GM23338 (cell line): ENCODE measurements around the gene SOX15. TPM values are rescaled to one million over a fixed set of nuclear protein-coding genes. Genes with fewer than 3 reads are reported as not detected.
A peak's percentile ranks its signal among the peaks of the same experiment; 100 is the strongest.

ENCODE experiments used
- ATAC-seq: fragments of 200-7000 bp; cut with Tn5 transposase; 3 replicates; pipeline ENCODE4 v1.9.1; 2020
- DNase-seq: peaks from one replicate; pipeline ENCODE4 v3.0.0-alpha.2; 2015; ENCODE audit warnings: low spot score
- H2AFZ ChIP-seq: fragments of 200-600 bp; sonication (generic); 2 replicates; pipeline ENCODE4 v1.8.0; 2016; ENCODE audit warnings: antibody characterized with exemption, mild to moderate bottlenecking, moderate library complexity
- H3F3A ChIP-seq: fragments of 200-600 bp; sonication (generic); replicated peaks from 2 replicates; pipeline ENCODE4 v1.8.0; 2017; ENCODE audit warnings: antibody characterized with exemption, mixed run types, low read depth
- H3K27ac ChIP-seq: fragments of 200-600 bp; sonication (generic); 2 replicates; pipeline ENCODE4 v1.6.1; 2016; ENCODE audit warnings: low read depth
- H3K27me3 ChIP-seq: fragments of 200-600 bp; sonication (generic); 2 replicates; pipeline ENCODE4 v1.8.0; 2016; ENCODE audit warnings: mild to moderate bottlenecking, mixed run types, moderate library complexity; ENCODE audit not compliant: insufficient read depth
- H3K36me3 ChIP-seq: fragments of 200-600 bp; sonication (generic); 2 replicates; pipeline ENCODE4 v1.8.0; 2016; ENCODE audit warnings: mild to moderate bottlenecking; ENCODE audit not compliant: insufficient read depth
- H3K4me1 ChIP-seq: fragments of 200-600 bp; sonication (generic); 2 replicates; pipeline ENCODE4 v1.8.0; 2016; ENCODE audit warnings: mild to moderate bottlenecking, moderate library complexity; ENCODE audit not compliant: insufficient read depth
- H3K4me2 ChIP-seq: fragments of 200-600 bp; sonication (generic); 2 replicates; pipeline ENCODE4 v1.7.1; 2017; ENCODE audit warnings: mixed run types
- H3K4me3 ChIP-seq: fragments of 200-600 bp; sonication (generic); 2 replicates; pipeline ENCODE4 v1.6.1; 2016; ENCODE audit warnings: mixed run types
- H3K79me2 ChIP-seq: fragments of 200-600 bp; sonication (generic); replicated peaks from 2 replicates; pipeline ENCODE4 v1.8.0; 2017; ENCODE audit warnings: mild to moderate bottlenecking; ENCODE audit not compliant: insufficient read depth
- H3K9me2 ChIP-seq: fragments of 200-600 bp; sonication (generic); 2 replicates; pipeline ENCODE4 v1.8.0; 2017; ENCODE audit not compliant: insufficient read depth
- H4K20me1 ChIP-seq: fragments of 200-600 bp; sonication (generic); replicated peaks from 2 replicates; pipeline ENCODE4 v1.8.0; 2017; ENCODE audit warnings: mild to moderate bottlenecking; ENCODE audit not compliant: insufficient read depth
- H3K27ac Mint-ChIP-seq: 2 replicates; pipeline ENCODE4 v1.8.0; 2020; ENCODE audit warnings: inconsistent platforms, mild to moderate bottlenecking, moderate library complexity, mixed read lengths
- H3K27me3 Mint-ChIP-seq: 3 replicates; pipeline ENCODE4 v1.8.0; 2022; ENCODE audit warnings: low read depth, mild to moderate bottlenecking, moderate library complexity, mixed read lengths, inconsistent platforms; ENCODE audit not compliant: insufficient read depth, poor library complexity
- H3K36me3 Mint-ChIP-seq: 3 replicates; pipeline ENCODE4 v1.8.0; 2021; ENCODE audit warnings: low read depth, mild to moderate bottlenecking, inconsistent platforms, moderate library complexity, mixed read lengths
- H3K4me1 Mint-ChIP-seq: 3 replicates; pipeline ENCODE4 v1.8.0; 2020; ENCODE audit warnings: mild to moderate bottlenecking, inconsistent platforms, mixed read lengths
- H3K4me3 Mint-ChIP-seq: 3 replicates; pipeline ENCODE4 v1.8.0; 2021; ENCODE audit warnings: moderate library complexity, mild to moderate bottlenecking, inconsistent platforms, mixed read lengths
- H3K9me3 Mint-ChIP-seq: 3 replicates; pipeline ENCODE4 v1.8.0; 2020; ENCODE audit warnings: moderate library complexity, mild to moderate bottlenecking, inconsistent platforms, mixed read lengths
- CREB1 ChIP-seq: fragments of 250-450 bp; sonication (Bioruptor Pico); IDR thresholded peaks from 2 replicates; pipeline ENCODE4 v1.5.0; 2020; ENCODE audit warnings: low read depth, mild to moderate bottlenecking, moderate library complexity
- EZH2 ChIP-seq: fragments of 200-600 bp; sonication (generic); IDR thresholded peaks from one replicate; pipeline ENCODE4 v1.8.0; 2017; ENCODE audit warnings: antibody characterized with exemption, mild to moderate bottlenecking, low read depth; ENCODE audit not compliant: unreplicated experiment
- EZH2phosphoT487 ChIP-seq: fragments of 200-600 bp; sonication (generic); IDR thresholded peaks from one replicate; pipeline ENCODE4 v1.8.1; 2018; ENCODE audit warnings: antibody characterized with exemption; ENCODE audit not compliant: unreplicated experiment
- JUNB ChIP-seq: IDR thresholded peaks from one replicate; pipeline ENCODE4 v1.6.1; 2016; ENCODE audit warnings: antibody characterized with exemption; ENCODE audit not compliant: unreplicated experiment
- NANOG ChIP-seq: IDR thresholded peaks from 2 replicates; pipeline ENCODE4 v1.6.1; 2016; ENCODE audit warnings: antibody characterized with exemption, borderline replicate concordance
- POLR2AphosphoS5 ChIP-seq: IDR thresholded peaks from 2 replicates; pipeline ENCODE4 v1.6.1; 2016; ENCODE audit warnings: antibody characterized with exemption, low read depth
- STAT1 ChIP-seq: IDR thresholded peaks from one replicate; pipeline ENCODE4 v1.6.1; 2016; ENCODE audit warnings: antibody characterized with exemption; ENCODE audit not compliant: unreplicated experiment
- ZNF114 ChIP-seq: fragments of 250-450 bp; sonication (Bioruptor Pico); IDR thresholded peaks from 2 replicates; pipeline ENCODE4 v1.5.0; 2020; ENCODE audit warnings: mild to moderate bottlenecking, moderate library complexity
- ZNF331 ChIP-seq: fragments of 250-450 bp; sonication (Bioruptor Pico); IDR thresholded peaks from 2 replicates; pipeline ENCODE4 v1.5.0; 2020; ENCODE audit warnings: low read depth, mild to moderate bottlenecking, moderate library complexity
- polyA plus RNA-seq: library from polyadenylated mRNA; unstranded; fragments of >200 nt; fragmentation: Nextera tagmentation; extraction: Ambion mirVana; gene quantifications from 2 replicates; pipeline ENCODE4 v1.2.1, GENCODE V29; 2016
- total RNA-seq: library from RNA; depleted of rRNA; stranded (reverse); fragments of >200 nt; shearing (Covaris generic); gene quantifications from 2 replicates; pipeline ENCODE4 v1.2.3, GENCODE V29; 2014
- TF ChIP-seq, protein P1 (sequence below): IDR thresholded peaks from one replicate; pipeline ENCODE4 v1.6.1; 2018; ENCODE audit warnings: antibody characterized with exemption; ENCODE audit not compliant: unreplicated experiment
- TF ChIP-seq, protein P2 (sequence below): IDR thresholded peaks from 2 replicates; pipeline ENCODE4 v1.6.1; 2016; ENCODE audit warnings: antibody characterized with exemption
- TF ChIP-seq, protein P3 (sequence below), 2 experiments: fragments of 200-600 bp in 1 of 2; sonication (generic) in 1 of 2; conservative IDR thresholded peaks; 2 replicates each; pipeline versions ENCODE4 v1.5.1 to v1.6.1; 2016 to 2017; ENCODE audit warnings: antibody characterized with exemption in 2 of 2, low read depth in 2 of 2, mild to moderate bottlenecking in 2 of 2, moderate library complexity in 1 of 2
- TF ChIP-seq, protein P4 (sequence below): fragments of 250-450 bp; sonication (Bioruptor Pico); IDR thresholded peaks from 2 replicates; pipeline ENCODE4 v1.5.0; 2020; ENCODE audit warnings: mild to moderate bottlenecking, moderate library complexity

SOX15 gene
- total and polyA plus RNA-seq, 2 experiments from 2014 or later: 29.9 to 43.0 TPM

DNA sequence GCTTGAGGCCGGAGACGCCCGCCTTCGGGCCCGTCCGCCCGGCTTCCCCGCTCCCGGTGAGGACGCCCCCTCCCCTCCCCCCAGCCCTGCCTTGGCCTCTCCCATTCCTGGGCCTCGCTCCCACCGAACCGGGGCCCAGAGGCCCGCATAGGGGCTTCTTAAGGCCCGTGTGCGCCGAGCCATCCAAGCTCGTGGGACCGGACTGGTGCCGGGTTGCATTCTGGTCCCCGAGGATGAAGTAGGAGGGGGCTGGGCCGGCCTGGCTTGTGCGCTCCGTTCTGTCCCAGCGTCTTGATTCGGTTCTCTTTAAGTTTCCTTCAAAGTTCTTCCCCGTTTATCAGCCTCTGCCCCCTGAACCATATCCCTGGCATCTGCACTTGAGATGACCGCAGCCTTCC, 27.7 kb downstream of the SOX15 start:
- no peak for TF ChIP-seq NANOG
- TF ChIP-seq, protein P1, sequence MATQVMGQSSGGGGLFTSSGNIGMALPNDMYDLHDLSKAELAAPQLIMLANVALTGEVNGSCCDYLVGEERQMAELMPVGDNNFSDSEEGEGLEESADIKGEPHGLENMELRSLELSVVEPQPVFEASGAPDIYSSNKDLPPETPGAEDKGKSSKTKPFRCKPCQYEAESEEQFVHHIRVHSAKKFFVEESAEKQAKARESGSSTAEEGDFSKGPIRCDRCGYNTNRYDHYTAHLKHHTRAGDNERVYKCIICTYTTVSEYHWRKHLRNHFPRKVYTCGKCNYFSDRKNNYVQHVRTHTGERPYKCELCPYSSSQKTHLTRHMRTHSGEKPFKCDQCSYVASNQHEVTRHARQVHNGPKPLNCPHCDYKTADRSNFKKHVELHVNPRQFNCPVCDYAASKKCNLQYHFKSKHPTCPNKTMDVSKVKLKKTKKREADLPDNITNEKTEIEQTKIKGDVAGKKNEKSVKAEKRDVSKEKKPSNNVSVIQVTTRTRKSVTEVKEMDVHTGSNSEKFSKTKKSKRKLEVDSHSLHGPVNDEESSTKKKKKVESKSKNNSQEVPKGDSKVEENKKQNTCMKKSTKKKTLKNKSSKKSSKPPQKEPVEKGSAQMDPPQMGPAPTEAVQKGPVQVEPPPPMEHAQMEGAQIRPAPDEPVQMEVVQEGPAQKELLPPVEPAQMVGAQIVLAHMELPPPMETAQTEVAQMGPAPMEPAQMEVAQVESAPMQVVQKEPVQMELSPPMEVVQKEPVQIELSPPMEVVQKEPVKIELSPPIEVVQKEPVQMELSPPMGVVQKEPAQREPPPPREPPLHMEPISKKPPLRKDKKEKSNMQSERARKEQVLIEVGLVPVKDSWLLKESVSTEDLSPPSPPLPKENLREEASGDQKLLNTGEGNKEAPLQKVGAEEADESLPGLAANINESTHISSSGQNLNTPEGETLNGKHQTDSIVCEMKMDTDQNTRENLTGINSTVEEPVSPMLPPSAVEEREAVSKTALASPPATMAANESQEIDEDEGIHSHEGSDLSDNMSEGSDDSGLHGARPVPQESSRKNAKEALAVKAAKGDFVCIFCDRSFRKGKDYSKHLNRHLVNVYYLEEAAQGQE: no peak
- TF ChIP-seq, protein P2, sequence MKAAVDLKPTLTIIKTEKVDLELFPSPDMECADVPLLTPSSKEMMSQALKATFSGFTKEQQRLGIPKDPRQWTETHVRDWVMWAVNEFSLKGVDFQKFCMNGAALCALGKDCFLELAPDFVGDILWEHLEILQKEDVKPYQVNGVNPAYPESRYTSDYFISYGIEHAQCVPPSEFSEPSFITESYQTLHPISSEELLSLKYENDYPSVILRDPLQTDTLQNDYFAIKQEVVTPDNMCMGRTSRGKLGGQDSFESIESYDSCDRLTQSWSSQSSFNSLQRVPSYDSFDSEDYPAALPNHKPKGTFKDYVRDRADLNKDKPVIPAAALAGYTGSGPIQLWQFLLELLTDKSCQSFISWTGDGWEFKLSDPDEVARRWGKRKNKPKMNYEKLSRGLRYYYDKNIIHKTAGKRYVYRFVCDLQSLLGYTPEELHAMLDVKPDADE: no peak
- no peak for TF ChIP-seq EZH2phosphoT487
- no peak for TF ChIP-seq ZNF331
- TF ChIP-seq JUNB: no peak
- TF ChIP-seq, protein P3, sequence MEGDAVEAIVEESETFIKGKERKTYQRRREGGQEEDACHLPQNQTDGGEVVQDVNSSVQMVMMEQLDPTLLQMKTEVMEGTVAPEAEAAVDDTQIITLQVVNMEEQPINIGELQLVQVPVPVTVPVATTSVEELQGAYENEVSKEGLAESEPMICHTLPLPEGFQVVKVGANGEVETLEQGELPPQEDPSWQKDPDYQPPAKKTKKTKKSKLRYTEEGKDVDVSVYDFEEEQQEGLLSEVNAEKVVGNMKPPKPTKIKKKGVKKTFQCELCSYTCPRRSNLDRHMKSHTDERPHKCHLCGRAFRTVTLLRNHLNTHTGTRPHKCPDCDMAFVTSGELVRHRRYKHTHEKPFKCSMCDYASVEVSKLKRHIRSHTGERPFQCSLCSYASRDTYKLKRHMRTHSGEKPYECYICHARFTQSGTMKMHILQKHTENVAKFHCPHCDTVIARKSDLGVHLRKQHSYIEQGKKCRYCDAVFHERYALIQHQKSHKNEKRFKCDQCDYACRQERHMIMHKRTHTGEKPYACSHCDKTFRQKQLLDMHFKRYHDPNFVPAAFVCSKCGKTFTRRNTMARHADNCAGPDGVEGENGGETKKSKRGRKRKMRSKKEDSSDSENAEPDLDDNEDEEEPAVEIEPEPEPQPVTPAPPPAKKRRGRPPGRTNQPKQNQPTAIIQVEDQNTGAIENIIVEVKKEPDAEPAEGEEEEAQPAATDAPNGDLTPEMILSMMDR (conservative IDR thresholded peaks at IDR 0.05; ENCODE audit: low read depth in 2 of 2): no peak
- TF ChIP-seq ZNF114 (CRISPR knock-in tag): no peak
- no peak for TF ChIP-seq STAT1
- TF ChIP-seq, protein P4, sequence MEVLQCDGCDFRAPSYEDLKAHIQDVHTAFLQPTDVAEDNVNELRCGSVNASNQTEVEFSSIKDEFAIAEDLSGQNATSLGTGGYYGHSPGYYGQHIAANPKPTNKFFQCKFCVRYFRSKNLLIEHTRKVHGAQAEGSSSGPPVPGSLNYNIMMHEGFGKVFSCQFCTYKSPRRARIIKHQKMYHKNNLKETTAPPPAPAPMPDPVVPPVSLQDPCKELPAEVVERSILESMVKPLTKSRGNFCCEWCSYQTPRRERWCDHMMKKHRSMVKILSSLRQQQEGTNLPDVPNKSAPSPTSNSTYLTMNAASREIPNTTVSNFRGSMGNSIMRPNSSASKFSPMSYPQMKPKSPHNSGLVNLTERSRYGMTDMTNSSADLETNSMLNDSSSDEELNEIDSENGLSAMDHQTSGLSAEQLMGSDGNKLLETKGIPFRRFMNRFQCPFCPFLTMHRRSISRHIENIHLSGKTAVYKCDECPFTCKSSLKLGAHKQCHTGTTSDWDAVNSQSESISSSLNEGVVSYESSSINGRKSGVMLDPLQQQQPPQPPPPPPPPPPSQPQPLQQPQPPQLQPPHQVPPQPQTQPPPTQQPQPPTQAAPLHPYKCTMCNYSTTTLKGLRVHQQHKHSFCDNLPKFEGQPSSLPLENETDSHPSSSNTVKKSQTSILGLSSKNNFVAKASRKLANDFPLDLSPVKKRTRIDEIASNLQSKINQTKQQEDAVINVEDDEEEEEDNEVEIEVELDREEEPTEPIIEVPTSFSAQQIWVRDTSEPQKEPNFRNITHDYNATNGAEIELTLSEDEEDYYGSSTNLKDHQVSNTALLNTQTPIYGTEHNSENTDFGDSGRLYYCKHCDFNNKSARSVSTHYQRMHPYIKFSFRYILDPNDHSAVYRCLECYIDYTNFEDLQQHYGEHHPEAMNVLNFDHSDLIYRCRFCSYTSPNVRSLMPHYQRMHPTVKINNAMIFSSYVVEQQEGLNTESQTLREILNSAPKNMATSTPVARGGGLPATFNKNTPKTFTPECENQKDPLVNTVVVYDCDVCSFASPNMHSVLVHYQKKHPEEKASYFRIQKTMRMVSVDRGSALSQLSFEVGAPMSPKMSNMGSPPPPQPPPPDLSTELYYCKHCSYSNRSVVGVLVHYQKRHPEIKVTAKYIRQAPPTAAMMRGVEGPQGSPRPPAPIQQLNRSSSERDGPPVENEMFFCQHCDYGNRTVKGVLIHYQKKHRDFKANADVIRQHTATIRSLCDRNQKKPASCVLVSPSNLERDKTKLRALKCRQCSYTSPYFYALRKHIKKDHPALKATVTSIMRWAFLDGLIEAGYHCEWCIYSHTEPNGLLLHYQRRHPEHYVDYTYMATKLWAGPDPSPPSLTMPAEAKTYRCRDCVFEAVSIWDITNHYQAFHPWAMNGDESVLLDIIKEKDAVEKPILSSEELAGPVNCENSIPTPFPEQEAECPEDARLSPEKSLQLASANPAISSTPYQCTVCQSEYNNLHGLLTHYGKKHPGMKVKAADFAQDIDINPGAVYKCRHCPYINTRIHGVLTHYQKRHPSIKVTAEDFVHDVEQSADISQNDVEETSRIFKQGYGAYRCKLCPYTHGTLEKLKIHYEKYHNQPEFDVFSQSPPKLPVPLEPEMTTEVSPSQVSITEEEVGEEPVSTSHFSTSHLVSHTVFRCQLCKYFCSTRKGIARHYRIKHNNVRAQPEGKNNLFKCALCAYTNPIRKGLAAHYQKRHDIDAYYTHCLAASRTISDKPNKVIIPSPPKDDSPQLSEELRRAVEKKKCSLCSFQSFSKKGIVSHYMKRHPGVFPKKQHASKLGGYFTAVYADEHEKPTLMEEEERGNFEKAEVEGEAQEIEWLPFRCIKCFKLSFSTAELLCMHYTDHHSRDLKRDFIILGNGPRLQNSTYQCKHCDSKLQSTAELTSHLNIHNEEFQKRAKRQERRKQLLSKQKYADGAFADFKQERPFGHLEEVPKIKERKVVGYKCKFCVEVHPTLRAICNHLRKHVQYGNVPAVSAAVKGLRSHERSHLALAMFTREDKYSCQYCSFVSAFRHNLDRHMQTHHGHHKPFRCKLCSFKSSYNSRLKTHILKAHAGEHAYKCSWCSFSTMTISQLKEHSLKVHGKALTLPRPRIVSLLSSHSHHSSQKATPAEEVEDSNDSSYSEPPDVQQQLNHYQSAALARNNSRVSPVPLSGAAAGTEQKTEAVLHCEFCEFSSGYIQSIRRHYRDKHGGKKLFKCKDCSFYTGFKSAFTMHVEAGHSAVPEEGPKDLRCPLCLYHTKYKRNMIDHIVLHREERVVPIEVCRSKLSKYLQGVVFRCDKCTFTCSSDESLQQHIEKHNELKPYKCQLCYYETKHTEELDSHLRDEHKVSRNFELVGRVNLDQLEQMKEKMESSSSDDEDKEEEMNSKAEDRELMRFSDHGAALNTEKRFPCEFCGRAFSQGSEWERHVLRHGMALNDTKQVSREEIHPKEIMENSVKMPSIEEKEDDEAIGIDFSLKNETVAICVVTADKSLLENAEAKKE: no peak
- no peak for TF ChIP-seq EZH2
- no peak for TF ChIP-seq CREB1 (CRISPR knock-in tag)
- no peak for TF ChIP-seq POLR2AphosphoS5
- peak overlapping the region; percentile 96 for H3K4me3 ChIP-seq
- Mint-ChIP-seq H3K4me3 (peak overlapping the region; percentile 93), H3K9me3 (no peaks in the 10 kb centered on the region), H3K27ac (peak overlapping the region; percentile 93), H3K36me3 (peaks cover 43% of the 10 kb centered on the region), H3K27me3 (peaks cover 24% of the 10 kb centered on the region), H3K4me1 (peaks cover 43% of the 10 kb centered on the region)
- peaks cover 29% of the 10 kb centered on the region for H3F3A ChIP-seq
- H3K4me2 ChIP-seq: peak overlapping the region; percentile 99
- no peaks in the 10 kb centered on the region for H3K9me2 ChIP-seq
- H3K36me3 ChIP-seq: peaks cover 23% of the 10 kb centered on the region; the same call in 1 of the 2 replicates
- H2AFZ ChIP-seq: 0 out of 2 replicates have a peak overlapping the region, but pooled peaks have one; percentile 32
- ATAC-seq (peak; percentile 10), DNase-seq (peak; percentile 64)
- H4K20me1 ChIP-seq: peaks cover 10% of the 10 kb centered on the region
- H3K4me1 ChIP-seq: peaks cover 42% of the 10 kb centered on the region
- peaks cover 44% of the 10 kb centered on the region for H3K79me2 ChIP-seq
- H3K27me3 ChIP-seq: no peaks in the 10 kb centered on the region
- peak overlapping the region; percentile 63 for H3K27ac ChIP-seq
